HCT116 (cell line): Measurements from ENCODE around the gene CYP1A2.

Source experiments
- ATF3 ChIP-seq: IDR thresholded peaks from 2 replicates; pipeline ENCODE4 v1.6.1; 2012
- CBX3 ChIP-seq: IDR thresholded peaks from 2 replicates; pipeline ENCODE4 v1.6.1; 2012; ENCODE audit warnings: low read depth
- CTCF ChIP-seq, 3 experiments: fragments of 200-600 bp in 1 of 3; sonication (generic) in 1 of 3; IDR thresholded peaks in 2 of 3; conservative IDR thresholded peaks in 1 of 3; 2 replicates each; pipeline ENCODE4 v1.5.1; 2012 to 2017; ENCODE audit warnings: low read depth in 2 of 3, low read length in 2 of 3, antibody characterized with exemption in 1 of 3, borderline replicate concordance in 1 of 3, control low read depth in 1 of 3, mild to moderate bottlenecking in 1 of 3, mixed read lengths in 1 of 3, mixed run types in 1 of 3, moderate library complexity in 1 of 3; ENCODE audit not compliant: insufficient read depth in 1 of 3
- EGR1 ChIP-seq: IDR thresholded peaks from 2 replicates; pipeline ENCODE4 v1.6.1; 2012; ENCODE audit warnings: low read depth
- EZH2 ChIP-seq: fragments of 200-600 bp; sonication (generic); IDR thresholded peaks from 2 replicates; pipeline ENCODE4 v1.6.1; 2017; ENCODE audit warnings: antibody characterized with exemption, mixed run types
- POLR2A ChIP-seq: IDR thresholded peaks from 2 replicates; pipeline ENCODE4 v1.7.0; 2011; ENCODE audit warnings: borderline replicate concordance; ENCODE audit not compliant: insufficient read depth, insufficient read length; ENCODE audit errors: extremely low read depth
- POLR2AphosphoS5 ChIP-seq: IDR thresholded peaks from 2 replicates; pipeline ENCODE4 v1.6.1; 2011; ENCODE audit warnings: mild to moderate bottlenecking, low read depth, low read length, moderate library complexity
- RAD21 ChIP-seq: IDR thresholded peaks from 2 replicates; pipeline ENCODE4 v1.6.1; 2012; ENCODE audit warnings: low read depth, mild to moderate bottlenecking
- SIN3A ChIP-seq: IDR thresholded peaks from 2 replicates; pipeline ENCODE4 v1.6.1; 2012; ENCODE audit warnings: low read depth
- YY1 ChIP-seq: IDR thresholded peaks from 2 replicates; pipeline ENCODE4 v1.6.1; 2011; ENCODE audit warnings: low read length, low read depth, moderate library complexity, mild to moderate bottlenecking; ENCODE audit not compliant: insufficient replicate concordance; ENCODE audit errors: extremely low read depth
- ZNF274 ChIP-seq: fragments of 200-500 bp; sonication (Bioruptor generic); IDR thresholded peaks from 2 replicates; pipeline ENCODE4 v1.6.1; 2014; ENCODE audit warnings: mild to moderate bottlenecking, low read depth, low read length, inconsistent platforms

GRCh38 chr15:74775132-74775562, 26.5 kb downstream of the CYP1A2 start:
- TF ChIP-seq CTCF (IDR thresholded peaks at IDR 0.05 in 2 of 3, conservative IDR thresholded peaks at IDR 0.05 in 1 of 3; ENCODE audit: borderline replicate concordance in 1 of 3, insufficient read depth in 1 of 3, low read depth in 2 of 3, low read length in 2 of 3) (no peak), SIN3A (no peak), CBX3 (no peak), POLR2A (no peak), ZNF274 (no peak), YY1 (no peak), RAD21 (no peak), EZH2 (no peak), POLR2AphosphoS5 (no peak), EGR1 (no peak), ATF3 (no peak)
